Peyer's patch (tissue), 4 donors: ENCODE results near the gene KIAA0930.

Experiments
- POLR2A ChIP-seq, 2 donors: fragments of 450-650 bp; IDR thresholded peaks; one replicate each; pipeline ENCODE4 v1.5.1; 2017; ENCODE audit warnings: antibody characterized with exemption in 2 of 2, mild to moderate bottlenecking in 2 of 2, moderate library complexity in 2 of 2
- TF ChIP-seq, protein P1 (sequence below), 6 experiments: fragments of 450-650 bp in 4 of 6; fragments of 200-600 bp in 2 of 6; sonication (generic) in 1 of 6; IDR thresholded peaks; one replicate each; pipeline ENCODE4 v1.5.1; 2017 to 2019; ENCODE audit warnings: antibody characterized with exemption in 6 of 6, mild to moderate bottlenecking in 3 of 6, moderate library complexity in 1 of 6

DNA sequence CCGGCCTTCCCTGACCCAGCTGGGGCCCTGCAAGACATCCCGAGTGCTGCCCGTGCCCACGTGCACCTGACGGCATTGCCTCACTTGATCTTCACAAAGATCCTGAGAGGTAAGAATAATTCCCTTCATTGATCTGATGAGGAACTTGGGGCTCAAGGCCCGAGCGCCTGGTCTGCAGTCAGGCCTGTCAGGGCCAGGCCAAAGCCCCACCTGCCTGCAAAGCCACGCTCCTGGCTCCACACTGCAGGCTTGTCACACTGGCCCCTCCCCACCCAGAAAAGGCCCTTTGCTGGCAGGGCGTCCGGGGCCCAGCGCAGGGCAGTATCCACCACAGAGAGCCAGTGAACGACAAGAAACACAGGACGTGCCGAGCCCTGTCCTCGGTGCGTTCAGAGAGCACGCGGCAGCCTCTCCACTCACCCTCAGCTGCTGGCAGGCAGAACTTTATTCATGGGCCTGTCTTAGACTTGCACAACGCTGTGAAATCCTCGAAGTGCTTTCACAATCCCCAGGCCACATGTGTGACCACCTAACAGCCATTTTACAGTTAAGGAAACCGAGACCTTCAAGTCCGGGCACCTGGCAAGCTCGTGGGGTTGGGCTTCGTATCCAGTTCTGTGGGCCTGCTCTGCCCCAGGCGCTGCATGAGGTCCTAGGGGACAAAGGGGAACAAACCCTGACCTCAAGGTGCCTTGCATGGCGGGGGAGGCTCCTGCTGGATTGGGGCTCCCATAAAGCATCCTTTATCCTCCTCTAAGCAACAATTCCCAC, 14.8 kb downstream of the KIAA0930 start:
- no peak for TF ChIP-seq POLR2A (IDR thresholded peaks at IDR 0.05)
- TF ChIP-seq, protein P1, sequence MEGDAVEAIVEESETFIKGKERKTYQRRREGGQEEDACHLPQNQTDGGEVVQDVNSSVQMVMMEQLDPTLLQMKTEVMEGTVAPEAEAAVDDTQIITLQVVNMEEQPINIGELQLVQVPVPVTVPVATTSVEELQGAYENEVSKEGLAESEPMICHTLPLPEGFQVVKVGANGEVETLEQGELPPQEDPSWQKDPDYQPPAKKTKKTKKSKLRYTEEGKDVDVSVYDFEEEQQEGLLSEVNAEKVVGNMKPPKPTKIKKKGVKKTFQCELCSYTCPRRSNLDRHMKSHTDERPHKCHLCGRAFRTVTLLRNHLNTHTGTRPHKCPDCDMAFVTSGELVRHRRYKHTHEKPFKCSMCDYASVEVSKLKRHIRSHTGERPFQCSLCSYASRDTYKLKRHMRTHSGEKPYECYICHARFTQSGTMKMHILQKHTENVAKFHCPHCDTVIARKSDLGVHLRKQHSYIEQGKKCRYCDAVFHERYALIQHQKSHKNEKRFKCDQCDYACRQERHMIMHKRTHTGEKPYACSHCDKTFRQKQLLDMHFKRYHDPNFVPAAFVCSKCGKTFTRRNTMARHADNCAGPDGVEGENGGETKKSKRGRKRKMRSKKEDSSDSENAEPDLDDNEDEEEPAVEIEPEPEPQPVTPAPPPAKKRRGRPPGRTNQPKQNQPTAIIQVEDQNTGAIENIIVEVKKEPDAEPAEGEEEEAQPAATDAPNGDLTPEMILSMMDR (IDR thresholded peaks at IDR 0.05) = no peak
